Parathyroid adenoma (tissue), 2 donors: ENCODE data around the gene MSANTD2.

ENCODE experiments used
- H2AFZ ChIP-seq: fragments of 300-600 bp; sonication (generic); one replicate; pipeline ENCODE4 v1.7.0; 2017; ENCODE audit warnings: antibody characterized with exemption, mild to moderate bottlenecking
- H3K27ac ChIP-seq: fragments of 300-600 bp; sonication (generic); one replicate; pipeline ENCODE4 v1.7.0; 2017
- H3K27me3 ChIP-seq: fragments of 300-600 bp; sonication (generic); one replicate; pipeline ENCODE4 v1.7.0; 2017; ENCODE audit warnings: low read length; ENCODE audit not compliant: control insufficient read depth, insufficient read depth
- H3K36me3 ChIP-seq: fragments of 300-600 bp; sonication (generic); one replicate; pipeline ENCODE4 v1.7.0; 2017; ENCODE audit warnings: low read length; ENCODE audit not compliant: control insufficient read depth, insufficient read depth
- H3K4me1 ChIP-seq: fragments of 300-600 bp; sonication (generic); one replicate; pipeline ENCODE4 v1.7.0; 2017; ENCODE audit warnings: control low read depth
- H3K4me2 ChIP-seq: fragments of 300-600 bp; sonication (generic); one replicate; pipeline ENCODE4 v1.7.0; 2017; ENCODE audit warnings: low read length
- H3K4me3 ChIP-seq: fragments of 300-600 bp; sonication (generic); one replicate; pipeline ENCODE4 v1.7.0; 2017; ENCODE audit warnings: low read depth, low read length
- H3K79me2 ChIP-seq: fragments of 300-600 bp; sonication (generic); one replicate; pipeline ENCODE4 v1.7.0; 2017; ENCODE audit warnings: control low read depth
- H3K9ac ChIP-seq: fragments of 300-600 bp; sonication (generic); one replicate; pipeline ENCODE4 v1.7.0; 2017; ENCODE audit warnings: mild to moderate bottlenecking
- H3K9me3 ChIP-seq: fragments of 300-600 bp; sonication (generic); one replicate; pipeline ENCODE4 v1.7.0; 2017; ENCODE audit warnings: low read length; ENCODE audit not compliant: control insufficient read depth
- TF ChIP-seq, protein P1 (sequence below): fragments of 300-600 bp; sonication (generic); IDR thresholded peaks from one replicate; pipeline ENCODE4 v1.7.0; 2017; ENCODE audit warnings: antibody characterized with exemption, mild to moderate bottlenecking
- donor health status: primary hyperparathyroidism.

Gene MSANTD2

GRCh38 chr11:124814739-124815138, 14.5 kb upstream of the MSANTD2 start:
- Histone ChIP-seq H3K4me1 (no peaks in the 10 kb centered on the region), H3K4me2 (no peak overlapping the region), H3K79me2 (no peaks in the 10 kb centered on the region), H3K27me3 (no peaks in the 10 kb centered on the region), H3K9ac (no peak overlapping the region), H3K4me3 (no peak overlapping the region), H3K36me3 (no peaks in the 10 kb centered on the region), H2AFZ (no peak overlapping the region), H3K27ac (no peak overlapping the region), H3K9me3 (no peaks in the 10 kb centered on the region)
- TF ChIP-seq, protein P1, sequence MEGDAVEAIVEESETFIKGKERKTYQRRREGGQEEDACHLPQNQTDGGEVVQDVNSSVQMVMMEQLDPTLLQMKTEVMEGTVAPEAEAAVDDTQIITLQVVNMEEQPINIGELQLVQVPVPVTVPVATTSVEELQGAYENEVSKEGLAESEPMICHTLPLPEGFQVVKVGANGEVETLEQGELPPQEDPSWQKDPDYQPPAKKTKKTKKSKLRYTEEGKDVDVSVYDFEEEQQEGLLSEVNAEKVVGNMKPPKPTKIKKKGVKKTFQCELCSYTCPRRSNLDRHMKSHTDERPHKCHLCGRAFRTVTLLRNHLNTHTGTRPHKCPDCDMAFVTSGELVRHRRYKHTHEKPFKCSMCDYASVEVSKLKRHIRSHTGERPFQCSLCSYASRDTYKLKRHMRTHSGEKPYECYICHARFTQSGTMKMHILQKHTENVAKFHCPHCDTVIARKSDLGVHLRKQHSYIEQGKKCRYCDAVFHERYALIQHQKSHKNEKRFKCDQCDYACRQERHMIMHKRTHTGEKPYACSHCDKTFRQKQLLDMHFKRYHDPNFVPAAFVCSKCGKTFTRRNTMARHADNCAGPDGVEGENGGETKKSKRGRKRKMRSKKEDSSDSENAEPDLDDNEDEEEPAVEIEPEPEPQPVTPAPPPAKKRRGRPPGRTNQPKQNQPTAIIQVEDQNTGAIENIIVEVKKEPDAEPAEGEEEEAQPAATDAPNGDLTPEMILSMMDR = no peak

- Histone ChIP-seq H3K4me3 (no peak overlapping the region), H3K27ac (no peak overlapping the region), H3K36me3 (no peaks in the 10 kb centered on the region), H2AFZ (no peak overlapping the region), H3K27me3 (no peaks in the 10 kb centered on the region), H3K79me2 (no peaks in the 10 kb centered on the region), H3K9ac (no peak overlapping the region), H3K4me2 (no peak overlapping the region), H3K4me1 (no peaks in the 10 kb centered on the region), H3K9me3 (no peaks in the 10 kb centered on the region)
- TF ChIP-seq, protein P1 = no peak
Observed at GRCh38 chr11:124812876-124813275, 12.7 kb upstream of the MSANTD2 start.

GRCh38 chr11:124811399-124812125, 11.4 kb upstream of the MSANTD2 start:
- no peak overlapping the region for H3K4me2 ChIP-seq
- TF ChIP-seq, protein P1 = no peak
- H3K4me3 ChIP-seq = no peak overlapping the region
- H3K79me2 ChIP-seq = no peaks in the 10 kb centered on the region
- H3K9me3 ChIP-seq = no peaks in the 10 kb centered on the region
- H3K4me1 ChIP-seq = no peaks in the 10 kb centered on the region
- no peaks in the 10 kb centered on the region for H3K36me3 ChIP-seq
- H3K27me3 ChIP-seq = no peaks in the 10 kb centered on the region
- no peak overlapping the region for H2AFZ ChIP-seq
- no peak overlapping the region for H3K27ac ChIP-seq
- no peak overlapping the region for H3K9ac ChIP-seq

- Histone ChIP-seq H3K27ac (no peak overlapping the region), H3K4me1 (no peaks in the 10 kb centered on the region), H2AFZ (no peak overlapping the region), H3K36me3 (no peaks in the 10 kb centered on the region), H3K9ac (no peak overlapping the region), H3K79me2 (no peaks in the 10 kb centered on the region), H3K27me3 (no peaks in the 10 kb centered on the region), H3K4me2 (no peak overlapping the region), H3K4me3 (no peak overlapping the region), H3K9me3 (no peaks in the 10 kb centered on the region)
- TF ChIP-seq, protein P1 = no peak
Observed at GRCh38 chr11:124807660-124808270, 7.6 kb upstream of the MSANTD2 start.

- no peaks in the 10 kb centered on the region for H3K4me1 ChIP-seq
- no peaks in the 10 kb centered on the region for H3K9me3 ChIP-seq
- H3K4me3 ChIP-seq = no peak overlapping the region
- no peaks in the 10 kb centered on the region for H3K36me3 ChIP-seq
- H3K27ac ChIP-seq = no peak overlapping the region
- no peak overlapping the region for H3K9ac ChIP-seq
- no peaks in the 10 kb centered on the region for H3K79me2 ChIP-seq
- H3K27me3 ChIP-seq = no peaks in the 10 kb centered on the region
- TF ChIP-seq, protein P1 = no peak
- H3K4me2 ChIP-seq = no peak overlapping the region
- no peak overlapping the region for H2AFZ ChIP-seq
Observed at GRCh38 chr11:124807201-124807600, 7.0 kb upstream of the MSANTD2 start.
